Endodermal cell (in vitro differentiated cells): ENCODE data around the gene LCN6. TPM values are rescaled to one million over a fixed set of nuclear protein-coding genes. Genes with fewer than 3 reads are reported as not detected.

Experiments
- DNase-seq: peaks from one replicate; pipeline ENCODE4 v3.0.0-alpha.2; 2017
- H3K27ac ChIP-seq: 2 replicates; pipeline ENCODE4 v1.5.1; 2013; ENCODE audit warnings: mild to moderate bottlenecking, low read depth, low read length, moderate library complexity
- H3K27me3 ChIP-seq: 2 replicates; pipeline ENCODE4 v1.6.1; 2013; ENCODE audit warnings: mild to moderate bottlenecking, low read length, moderate library complexity; ENCODE audit not compliant: insufficient read depth, control insufficient read depth, poor library complexity, severe bottlenecking
- H3K36me3 ChIP-seq: 2 replicates; pipeline ENCODE4 v1.7.0; 2013; ENCODE audit warnings: mild to moderate bottlenecking, low read length, moderate library complexity; ENCODE audit not compliant: control insufficient read depth, insufficient read depth
- H3K4me1 ChIP-seq: one replicate; pipeline ENCODE4 v1.7.0; 2013; ENCODE audit warnings: low read length; ENCODE audit not compliant: control insufficient read depth, insufficient read depth
- H3K4me3 ChIP-seq: 2 replicates; pipeline ENCODE4 v1.5.1; 2013; ENCODE audit warnings: mild to moderate bottlenecking, low read length, moderate library complexity
- H3K9ac ChIP-seq: 2 replicates; pipeline ENCODE4 v1.6.1; 2013; ENCODE audit warnings: mild to moderate bottlenecking, low read length, moderate library complexity; ENCODE audit not compliant: poor library complexity, severe bottlenecking; ENCODE audit errors: extremely low read depth
- H3K9me3 ChIP-seq: 2 replicates; pipeline ENCODE4 v1.6.1; 2013; ENCODE audit warnings: mild to moderate bottlenecking, low read length, moderate library complexity; ENCODE audit not compliant: control insufficient read depth
- H3K27ac Mint-ChIP-seq: 2 replicates; pipeline ENCODE4 v1.8.0; 2020; ENCODE audit warnings: mixed read lengths
- H3K27me3 Mint-ChIP-seq: 2 replicates; pipeline ENCODE4 v1.8.0; 2021; ENCODE audit warnings: mild to moderate bottlenecking, mixed read lengths; ENCODE audit not compliant: insufficient read depth
- H3K36me3 Mint-ChIP-seq: 2 replicates; pipeline ENCODE4 v1.8.0; 2020; ENCODE audit warnings: low read depth, mixed read lengths
- H3K4me1 Mint-ChIP-seq: 2 replicates; pipeline ENCODE4 v1.8.0; 2020; ENCODE audit warnings: mixed read lengths
- H3K4me3 Mint-ChIP-seq: 2 replicates; pipeline ENCODE4 v1.8.0; 2020; ENCODE audit warnings: mild to moderate bottlenecking, moderate library complexity, mixed read lengths
- H3K9me3 Mint-ChIP-seq: 2 replicates; pipeline ENCODE4 v1.8.0; 2020; ENCODE audit warnings: mild to moderate bottlenecking, mixed read lengths
- WGBS, 2 experiments: methylation state at CpG; one replicate each; pipeline versions ENCODE4 v1.1.5 to v1.1.7; 2013; ENCODE audit warnings: missing lambda C conversion rate in 2 of 2, mixed read lengths in 1 of 2; ENCODE audit not compliant: insufficient coverage in 1 of 2, insufficient read length in 1 of 2; 5-methylcytosine and 5-hydroxymethylcytosine counted together
- total RNA-seq, 2 donors: library from RNA; stranded (reverse); fragmentation: NEBNext Ultra II Directional in 1 of 2; extraction: Animal tissue kit (Norgen Biotek cat#: 25700) in 1 of 2; gene quantifications; 2 replicates in 1 of 2; 3 replicates in 1 of 2; pipeline ENCODE4 v1.2.1, GENCODE V29; 2021
- TF ChIP-seq, protein P1 (sequence below): fragments of 200-600 bp; sonication (generic); conservative IDR thresholded peaks from 2 replicates; pipeline ENCODE4 v1.5.0; 2021; ENCODE audit warnings: antibody characterized with exemption, mild to moderate bottlenecking

The LCN6 gene
- total RNA-seq, 2 donors from 2014 or later, result not detected

- H3K9ac ChIP-seq, result no peak overlapping the region
- TF ChIP-seq, protein P1, sequence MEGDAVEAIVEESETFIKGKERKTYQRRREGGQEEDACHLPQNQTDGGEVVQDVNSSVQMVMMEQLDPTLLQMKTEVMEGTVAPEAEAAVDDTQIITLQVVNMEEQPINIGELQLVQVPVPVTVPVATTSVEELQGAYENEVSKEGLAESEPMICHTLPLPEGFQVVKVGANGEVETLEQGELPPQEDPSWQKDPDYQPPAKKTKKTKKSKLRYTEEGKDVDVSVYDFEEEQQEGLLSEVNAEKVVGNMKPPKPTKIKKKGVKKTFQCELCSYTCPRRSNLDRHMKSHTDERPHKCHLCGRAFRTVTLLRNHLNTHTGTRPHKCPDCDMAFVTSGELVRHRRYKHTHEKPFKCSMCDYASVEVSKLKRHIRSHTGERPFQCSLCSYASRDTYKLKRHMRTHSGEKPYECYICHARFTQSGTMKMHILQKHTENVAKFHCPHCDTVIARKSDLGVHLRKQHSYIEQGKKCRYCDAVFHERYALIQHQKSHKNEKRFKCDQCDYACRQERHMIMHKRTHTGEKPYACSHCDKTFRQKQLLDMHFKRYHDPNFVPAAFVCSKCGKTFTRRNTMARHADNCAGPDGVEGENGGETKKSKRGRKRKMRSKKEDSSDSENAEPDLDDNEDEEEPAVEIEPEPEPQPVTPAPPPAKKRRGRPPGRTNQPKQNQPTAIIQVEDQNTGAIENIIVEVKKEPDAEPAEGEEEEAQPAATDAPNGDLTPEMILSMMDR, result no peak
- H3K4me3 ChIP-seq, result peak overlapping the region; percentile 99
- no peak for DNase-seq
- H3K4me1 Mint-ChIP-seq, result peaks cover 15% of the 10 kb centered on the region
- peaks cover 6% of the 10 kb centered on the region for H3K27me3 Mint-ChIP-seq
- H3K9me3 Mint-ChIP-seq, result no peaks in the 10 kb centered on the region
- H3K9me3 ChIP-seq, result no peaks in the 10 kb centered on the region
- no peak overlapping the region for H3K27ac ChIP-seq
- 89 to 92% methylated on average over 6 to 10 of the region's 10 CpGs for WGBS, 2 experiments
- H3K27me3 ChIP-seq, result no peaks in the 10 kb centered on the region
- H3K27ac Mint-ChIP-seq, result peak overlapping the region; percentile 52
- H3K4me3 Mint-ChIP-seq, result peak overlapping the region; percentile 97
- peaks cover 37% of the 10 kb centered on the region for H3K36me3 Mint-ChIP-seq
- H3K4me1 ChIP-seq, result peaks cover 9% of the 10 kb centered on the region
- H3K36me3 ChIP-seq, result peaks cover 33% of the 10 kb centered on the region
Measured at GRCh38 chr9:136725612-136726011, 22.7 kb downstream of the LCN6 start.

DNA sequence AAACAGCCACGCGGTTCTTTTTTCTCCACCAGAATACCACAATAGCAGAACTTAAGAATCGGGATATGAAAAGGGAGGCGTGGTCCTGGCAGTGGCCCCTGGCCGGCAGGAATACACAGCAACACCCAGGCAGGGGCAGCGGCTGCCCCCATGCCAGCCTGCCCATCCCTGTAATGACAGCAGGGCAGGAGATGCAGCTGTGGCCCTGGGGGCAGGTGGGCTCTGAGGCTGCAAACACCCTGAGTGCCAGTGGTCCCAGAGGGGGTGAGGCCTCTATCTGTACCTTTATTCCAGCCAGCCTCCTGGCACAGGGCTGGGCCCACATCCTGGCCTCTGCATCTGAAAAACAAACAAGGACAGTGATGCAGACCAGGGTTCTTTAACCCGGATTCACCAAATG, 23.6 kb downstream of the LCN6 start:
- Histone ChIP-seq H3K27me3 (no peaks in the 10 kb centered on the region), H3K4me1 (peaks cover 9% of the 10 kb centered on the region), H3K27ac (no peak overlapping the region), H3K9ac (no peak overlapping the region), H3K4me3 (no peak overlapping the region), H3K36me3 (peaks cover 33% of the 10 kb centered on the region), H3K9me3 (no peaks in the 10 kb centered on the region)
- peaks cover 37% of the 10 kb centered on the region for H3K36me3 Mint-ChIP-seq
- peaks cover 4% of the 10 kb centered on the region for H3K27me3 Mint-ChIP-seq
- 91 to 100% methylated on average over 1 to 7 of the region's 7 CpGs for WGBS, 2 experiments
- H3K27ac Mint-ChIP-seq, result no peak overlapping the region
- DNase-seq, result no peak
- TF ChIP-seq, protein P1, result no peak
- H3K4me3 Mint-ChIP-seq, result no peak overlapping the region
- no peaks in the 10 kb centered on the region for H3K9me3 Mint-ChIP-seq
- peaks cover 15% of the 10 kb centered on the region for H3K4me1 Mint-ChIP-seq

GRCh38 chr9:136723989-136724388, 24.3 kb downstream of the LCN6 start:
- peaks cover 7% of the 10 kb centered on the region for H3K4me1 ChIP-seq
- no peak overlapping the region for H3K4me3 Mint-ChIP-seq
- no peaks in the 10 kb centered on the region for H3K9me3 ChIP-seq
- H3K27ac Mint-ChIP-seq, result no peak overlapping the region
- 92 to 94% methylated on average over 8 of the region's 8 CpGs for WGBS, 2 experiments
- no peak overlapping the region for H3K27ac ChIP-seq
- DNase-seq, result no peak
- H3K36me3 ChIP-seq, result peaks cover 33% of the 10 kb centered on the region
- H3K4me1 Mint-ChIP-seq, result peaks cover 15% of the 10 kb centered on the region
- H3K27me3 Mint-ChIP-seq, result no peaks in the 10 kb centered on the region
- H3K27me3 ChIP-seq, result no peaks in the 10 kb centered on the region
- H3K36me3 Mint-ChIP-seq, result peaks cover 37% of the 10 kb centered on the region
- no peak overlapping the region for H3K9ac ChIP-seq
- TF ChIP-seq, protein P1, result no peak
- H3K9me3 Mint-ChIP-seq, result no peaks in the 10 kb centered on the region
- H3K4me3 ChIP-seq, result no peak overlapping the region
